Choroid plexus epithelial cell (primary cell): ENCODE data around the gene B4GALNT2.

Experiments
- DNase-seq: peaks from one replicate; pipeline ENCODE4 v3.0.0-alpha.2; 2010; ENCODE audit warnings: low read depth
- H3K4me3 ChIP-seq: 2 replicates; pipeline ENCODE4 v1.5.1; 2011; ENCODE audit warnings: low read depth, mild to moderate bottlenecking, control low read depth, low read length, moderate library complexity
- TF ChIP-seq, protein P1 (sequence below): conservative IDR thresholded peaks from 2 replicates; pipeline ENCODE4 v1.5.1; 2011; ENCODE audit warnings: low read depth, mild to moderate bottlenecking, control low read depth, inconsistent platforms, low read length, moderate library complexity

Gene B4GALNT2

DNA sequence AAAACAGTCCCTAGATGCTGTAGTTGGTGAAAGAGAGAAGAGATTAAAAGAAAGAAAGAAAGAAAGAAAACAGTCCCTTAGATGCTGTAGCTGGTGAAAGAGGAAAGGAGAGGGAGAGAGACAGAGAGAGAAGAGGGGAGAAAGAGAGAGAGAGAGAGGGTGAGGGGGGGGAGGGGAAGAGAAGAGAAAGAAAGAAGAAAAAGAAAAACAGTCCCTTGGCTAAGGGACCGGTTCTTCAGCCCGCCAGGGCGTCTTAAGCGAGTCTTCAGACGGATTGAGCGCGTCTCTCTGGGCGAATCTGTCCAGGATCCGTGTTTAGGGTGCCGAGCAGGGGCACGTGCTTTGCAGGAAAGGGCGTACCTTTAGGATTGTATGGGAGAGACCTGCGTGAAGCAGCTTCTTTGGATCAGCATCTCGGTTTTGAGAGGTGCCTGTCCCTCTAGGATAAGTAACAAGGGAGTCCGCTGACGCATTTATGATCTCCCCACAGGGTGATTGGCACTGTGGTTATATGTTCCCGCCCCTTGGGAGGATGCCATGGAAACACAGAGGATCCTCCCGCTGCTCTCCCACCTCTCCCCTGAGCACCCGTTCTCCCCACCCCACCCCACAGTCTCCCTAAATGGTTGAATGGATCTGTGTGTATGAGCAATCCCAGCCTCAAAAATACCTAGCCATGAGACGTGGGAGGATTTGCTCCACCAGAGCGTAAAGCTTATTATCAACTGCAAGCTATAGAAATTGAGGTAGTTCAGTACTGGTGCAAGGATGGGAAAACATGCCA lies 61.1 kb downstream of the B4GALNT2 start:
- TF ChIP-seq, protein P1, sequence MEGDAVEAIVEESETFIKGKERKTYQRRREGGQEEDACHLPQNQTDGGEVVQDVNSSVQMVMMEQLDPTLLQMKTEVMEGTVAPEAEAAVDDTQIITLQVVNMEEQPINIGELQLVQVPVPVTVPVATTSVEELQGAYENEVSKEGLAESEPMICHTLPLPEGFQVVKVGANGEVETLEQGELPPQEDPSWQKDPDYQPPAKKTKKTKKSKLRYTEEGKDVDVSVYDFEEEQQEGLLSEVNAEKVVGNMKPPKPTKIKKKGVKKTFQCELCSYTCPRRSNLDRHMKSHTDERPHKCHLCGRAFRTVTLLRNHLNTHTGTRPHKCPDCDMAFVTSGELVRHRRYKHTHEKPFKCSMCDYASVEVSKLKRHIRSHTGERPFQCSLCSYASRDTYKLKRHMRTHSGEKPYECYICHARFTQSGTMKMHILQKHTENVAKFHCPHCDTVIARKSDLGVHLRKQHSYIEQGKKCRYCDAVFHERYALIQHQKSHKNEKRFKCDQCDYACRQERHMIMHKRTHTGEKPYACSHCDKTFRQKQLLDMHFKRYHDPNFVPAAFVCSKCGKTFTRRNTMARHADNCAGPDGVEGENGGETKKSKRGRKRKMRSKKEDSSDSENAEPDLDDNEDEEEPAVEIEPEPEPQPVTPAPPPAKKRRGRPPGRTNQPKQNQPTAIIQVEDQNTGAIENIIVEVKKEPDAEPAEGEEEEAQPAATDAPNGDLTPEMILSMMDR: no peak
- DNase-seq: peak; percentile 78

DNA sequence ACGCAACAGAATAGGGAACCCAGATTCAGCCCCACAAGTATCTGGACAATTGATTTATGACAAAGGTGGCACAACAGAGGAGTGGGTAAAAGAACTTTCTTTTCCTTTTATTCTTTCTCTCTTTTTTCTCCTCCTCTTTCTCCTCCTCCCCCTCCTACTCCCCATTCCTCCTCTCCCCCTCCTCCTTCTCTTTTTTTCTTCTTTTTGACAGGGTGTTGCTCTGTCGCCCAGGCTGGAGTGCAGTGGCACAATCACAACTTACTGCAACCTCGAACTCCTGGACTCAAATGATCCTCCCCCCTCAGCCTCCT lies 61.7 kb downstream of the B4GALNT2 start:
- no peak overlapping the region for H3K4me3 ChIP-seq
- DNase-seq: no peak
- TF ChIP-seq, protein P1: no peak

More for the DNA sequence above, 61.1 kb downstream of the B4GALNT2 start:
- H3K4me3 ChIP-seq: peak overlapping the region; percentile 85

DNA sequence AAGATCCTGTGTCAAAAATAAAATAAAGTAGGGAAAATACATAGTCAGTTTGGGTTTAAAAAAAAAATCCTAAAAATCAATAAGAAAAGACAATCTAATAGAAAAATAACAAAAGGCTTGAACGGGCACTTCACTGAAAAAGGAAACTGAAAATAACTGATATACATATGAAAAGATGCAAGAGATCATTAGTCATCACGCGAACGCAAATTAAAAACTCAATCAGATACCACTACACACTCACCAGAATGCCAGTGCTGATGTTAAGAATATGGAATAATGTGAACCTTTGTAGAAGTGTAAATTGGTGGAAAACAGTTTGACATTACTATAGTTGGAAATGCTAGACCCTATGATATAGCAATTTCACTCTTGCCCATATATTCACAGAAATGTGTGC lies 63.2 kb downstream of the B4GALNT2 start:
- no peak for DNase-seq
- no peak overlapping the region for H3K4me3 ChIP-seq

DNA sequence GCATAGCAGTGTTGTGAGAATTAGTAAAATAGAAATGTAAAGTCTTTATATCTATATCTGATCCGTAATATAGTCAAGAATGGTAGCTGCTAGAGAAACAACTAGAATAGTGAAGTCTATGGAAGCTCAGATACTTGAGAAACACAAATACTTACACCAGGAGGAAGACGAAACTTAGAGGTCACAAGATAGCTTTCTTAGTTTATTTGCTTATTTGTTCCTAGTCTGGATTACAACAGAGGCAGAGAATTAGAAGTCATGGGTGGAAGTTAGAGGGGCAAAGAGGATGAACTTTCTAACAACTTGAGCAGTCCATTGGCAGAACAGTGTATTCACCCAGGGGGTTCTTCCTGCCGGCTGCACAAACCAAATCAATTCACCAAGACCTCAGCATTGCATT lies 64.0 kb downstream of the B4GALNT2 start:
- DNase-seq: no peak
- TF ChIP-seq, protein P1: no peak
- no peak overlapping the region for H3K4me3 ChIP-seq

More for the DNA sequence above, 63.2 kb downstream of the B4GALNT2 start:
- TF ChIP-seq, protein P1: no peak

DNA sequence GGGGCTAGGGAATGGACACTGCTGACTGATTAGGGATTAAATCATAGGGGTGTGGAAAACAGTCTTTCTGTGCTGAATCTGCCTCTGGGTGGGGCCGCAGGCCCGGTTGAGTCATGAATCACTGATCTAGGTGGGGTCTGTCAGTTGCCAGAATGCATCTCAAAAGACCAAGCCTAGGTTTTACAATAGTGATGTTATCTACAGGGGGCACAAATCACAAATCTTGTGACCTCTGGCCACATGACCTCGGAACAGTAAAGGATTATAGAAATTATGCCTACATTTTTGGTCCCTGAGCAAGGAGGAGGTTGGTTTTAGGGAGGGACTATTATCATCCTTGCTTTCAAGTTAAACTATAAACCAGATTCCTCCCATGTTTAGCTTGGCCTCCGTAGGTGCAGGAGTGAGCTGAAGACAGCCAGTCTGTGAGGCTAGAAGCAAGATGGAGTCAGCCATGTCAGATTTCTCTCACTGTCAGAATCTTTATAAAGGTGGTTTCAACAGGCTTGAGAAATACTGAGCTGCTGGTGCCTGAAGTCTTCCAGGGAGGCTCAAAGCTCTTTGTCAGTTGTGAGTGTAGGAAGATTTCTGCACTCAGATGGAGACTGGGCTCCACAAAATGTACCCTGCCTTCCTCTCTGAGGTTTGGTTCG lies 64.9 kb downstream of the B4GALNT2 start:
- H3K4me3 ChIP-seq: no peak overlapping the region
- no peak for DNase-seq
- TF ChIP-seq, protein P1: no peak

DNA sequence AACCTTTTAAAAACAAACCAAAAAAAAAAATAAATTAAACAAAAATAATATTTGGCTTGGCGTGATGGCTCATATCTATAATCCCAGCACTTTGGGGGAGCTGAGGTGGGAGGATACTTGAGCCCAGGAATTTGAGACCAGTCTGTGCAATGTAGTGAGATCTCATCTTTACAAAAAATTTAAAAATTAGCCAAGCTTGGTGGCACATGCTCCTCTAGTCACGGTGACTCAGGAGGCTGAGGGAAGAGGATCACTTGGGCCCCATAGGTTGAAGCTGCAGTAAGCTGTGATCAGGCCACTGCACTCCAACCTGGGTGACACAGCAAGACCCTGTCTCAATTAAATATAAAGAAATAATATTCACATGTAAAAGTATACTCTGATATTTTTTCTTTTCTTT lies 65.6 kb downstream of the B4GALNT2 start:
- DNase-seq: no peak
- no peak overlapping the region for H3K4me3 ChIP-seq
- TF ChIP-seq, protein P1: no peak
